Tibial artery (tissue), 4 donors: ENCODE measurements around the gene HOXA1.

Experiments used
- DNase-seq, 2 donors: peaks; one replicate each; pipeline ENCODE4 v3.0.0-alpha.2; 2019
- H3K27ac ChIP-seq, 2 donors: fragments of 200-600 bp; sonication (generic) in 1 of 2; 1 replicate in 1 of 2; 2 replicates in 1 of 2; pipeline ENCODE4 v1.5.1; 2018 to 2019; ENCODE audit warnings: mild to moderate bottlenecking in 1 of 2
- H3K27me3 ChIP-seq, 2 donors: fragments of 200-600 bp; sonication (generic) in 1 of 2; one replicate each; pipeline versions ENCODE4 v1.5.1 to v1.6.0; 2016 to 2019
- H3K36me3 ChIP-seq, 3 donors: fragments of 200-600 bp; sonication (generic) in 2 of 3; one replicate each; pipeline ENCODE4 v1.5.1; 2016 to 2019; ENCODE audit warnings: mild to moderate bottlenecking in 2 of 3
- H3K4me1 ChIP-seq, 4 donors: fragments of 200-600 bp; sonication (generic) in 2 of 4; 1 replicate in 3 of 4; 2 replicates in 1 of 4; pipeline ENCODE4 v1.5.1; 2016 to 2019
- H3K4me3 ChIP-seq, 2 donors: fragments of 200-600 bp; sonication (generic) in 1 of 2; 1 replicate in 1 of 2; 2 replicates in 1 of 2; pipeline ENCODE4 v1.5.1; 2018 to 2019; ENCODE audit warnings: mild to moderate bottlenecking in 2 of 2
- H3K9me3 ChIP-seq, 3 donors: fragments of 200-600 bp; sonication (generic) in 1 of 3; one replicate each; pipeline ENCODE4 v1.5.1; 2016 to 2019
- CTCF ChIP-seq, 2 experiments: fragments of 200-600 bp in 1 of 2; fragments of 450-650 bp in 1 of 2; IDR thresholded peaks; one replicate each; pipeline ENCODE4 v1.5.1; 2017 to 2019; ENCODE audit warnings: antibody characterized with exemption in 2 of 2, mild to moderate bottlenecking in 1 of 2, moderate library complexity in 1 of 2
- intact Hi-C: fragments of 100-400 bp; cut with DNase I; formaldehyde crosslinking; loops from one replicate; pipeline ENCODE4 v1.15.0; 2023; ENCODE audit warnings: low total_unique reads

The HOXA1 gene

DNA sequence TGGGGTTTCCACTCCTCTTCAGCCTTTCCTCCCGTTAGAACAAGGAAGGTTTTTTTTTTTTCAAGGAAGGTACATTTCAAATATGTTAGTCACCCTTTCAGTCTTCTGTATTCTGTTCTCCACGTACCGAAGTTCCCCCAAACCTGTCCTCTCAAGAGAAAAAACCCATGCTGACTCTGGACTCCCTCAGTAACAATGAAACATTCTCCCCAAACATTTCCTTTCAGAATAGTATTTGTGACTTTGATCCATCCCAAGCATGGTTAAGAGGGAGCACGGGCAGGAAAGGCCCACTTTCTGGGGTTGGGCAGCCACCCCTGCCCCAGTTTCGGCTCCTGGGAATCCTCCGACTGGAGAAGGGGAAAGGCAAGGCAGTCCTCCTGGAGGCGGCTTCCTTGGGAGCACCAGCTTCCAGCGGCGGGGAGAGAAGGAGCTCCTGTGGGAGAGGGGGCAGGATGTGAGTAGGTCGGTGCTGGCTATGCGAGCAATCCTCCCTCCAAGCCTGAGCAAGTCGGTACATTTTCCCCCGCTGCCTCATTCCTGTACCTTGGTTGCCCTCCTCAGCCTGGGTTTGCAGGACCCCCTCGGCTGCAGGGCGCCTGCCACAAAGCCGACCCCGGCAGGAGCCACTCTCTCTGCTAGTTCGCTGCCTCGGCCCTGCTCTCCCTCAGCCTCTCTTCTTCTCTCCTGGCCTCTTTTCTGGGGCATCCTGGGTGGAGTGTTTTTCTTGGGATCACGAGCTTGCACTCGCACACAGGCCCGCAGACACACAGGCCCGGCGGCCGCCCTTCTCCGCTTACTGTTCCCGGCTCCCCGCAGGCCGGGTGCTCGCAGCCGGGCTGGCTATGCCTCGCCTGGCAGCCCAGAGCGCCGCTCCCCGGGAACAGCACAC is 2.1 kb upstream of the HOXA1 start:
- Histone ChIP-seq H3K4me3 (peak overlapping the region; percentile 80 to 83), H3K36me3 (no peaks in the 10 kb centered on the region), H3K27ac (peak overlapping the region; percentile 43 to 81), H3K27me3 (no peaks in the 10 kb centered on the region), H3K9me3 (no peaks in the 10 kb centered on the region), H3K4me1 (peaks cover 0 to 23% (median 18%) of the 10 kb centered on the region in 4 donors)
- no peak for TF ChIP-seq CTCF (IDR thresholded peaks at IDR 0.05)
- DNase-seq: no peak
- intact Hi-C loops: loop anchor here (5.0 to 10.0 kb wide), 2 partner anchors 44 to 1233 kb away; partner anchors contain the start of gene HOXA5

- intact Hi-C loops: loop anchor here (5.0 to 10.0 kb wide), 2 partner anchors 45 to 1232 kb away; partner anchors contain the start of gene HOXA5
- Histone ChIP-seq H3K9me3 (no peaks in the 10 kb centered on the region), H3K4me3 (peak overlapping the region; percentile 80 to 83), H3K27ac (peak overlapping the region; percentile 80 to 81), H3K36me3 (no peaks in the 10 kb centered on the region), H3K27me3 (no peaks in the 10 kb centered on the region), H3K4me1 (peaks cover 0 to 23% (median 18%) of the 10 kb centered on the region in 4 donors)
- no peak for TF ChIP-seq CTCF (IDR thresholded peaks at IDR 0.05)
- DNase-seq: no peak
Observed at GRCh38 chr7:27096768-27097514, 1.1 kb upstream of the HOXA1 start.

- TF ChIP-seq CTCF (IDR thresholded peaks at IDR 0.05): no peak
- no peak overlapping the region for H3K27ac ChIP-seq
- H3K4me1 ChIP-seq: peaks cover 0 to 23% (median 18%) of the 10 kb centered on the region in 4 donors
- DNase-seq: no peak
- no peaks in the 10 kb centered on the region for H3K27me3 ChIP-seq
- H3K9me3 ChIP-seq: no peaks in the 10 kb centered on the region
- intact Hi-C loops: loop anchor here (5.0 to 10.0 kb wide), 2 partner anchors 47 to 1230 kb away; partner anchors contain the start of gene HOXA5
- peak overlapping the region; percentile 80 to 83 for H3K4me3 ChIP-seq
- H3K36me3 ChIP-seq: no peaks in the 10 kb centered on the region
Observed at GRCh38 chr7:27095050-27095896, 527 bp downstream of the HOXA1 start.

DNA sequence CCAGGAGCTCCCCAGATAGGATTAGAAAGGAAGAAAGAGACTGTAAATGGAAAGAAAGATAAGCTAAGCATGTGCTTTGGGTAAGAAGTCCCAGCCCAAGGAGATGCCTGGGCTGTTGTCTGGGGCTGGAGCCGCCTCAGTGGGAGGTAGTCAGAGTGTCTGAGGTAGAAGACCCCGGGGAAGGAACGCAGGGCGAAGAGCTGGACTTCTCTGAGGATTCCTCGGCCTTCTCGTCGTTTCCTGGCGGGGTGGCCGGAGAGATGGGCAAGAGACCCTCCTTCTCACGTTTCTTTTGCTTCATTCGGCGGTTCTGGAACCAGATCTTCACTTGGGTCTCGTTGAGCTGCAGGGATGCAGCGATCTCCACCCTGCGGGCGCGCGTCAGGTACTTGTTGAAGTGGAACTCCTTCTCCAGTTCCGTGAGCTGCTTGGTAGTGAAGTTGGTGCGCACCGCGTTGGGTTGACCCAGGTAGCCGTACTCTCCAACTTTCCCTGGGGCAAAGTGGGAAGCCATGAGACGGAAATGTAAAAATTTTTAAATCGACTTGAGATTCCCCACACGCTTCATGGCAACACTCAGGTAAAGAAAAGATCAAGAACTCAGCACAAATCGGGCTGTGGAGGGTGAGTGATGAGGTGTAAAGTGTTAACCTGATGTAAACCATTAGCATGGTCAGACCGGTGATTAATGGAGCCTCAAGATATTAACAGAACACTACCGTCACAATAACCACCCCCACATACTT is 1.3 kb downstream of the HOXA1 start:
- intact Hi-C loops: loop anchor here (5.0 to 10.0 kb wide), 3 partner anchors 48 to 1230 kb away; partner anchors contain the start of gene HOXA5
- Histone ChIP-seq H3K27me3 (peaks cover 0 to under 1% of the 10 kb centered on the region in 2 donors), H3K36me3 (no peaks in the 10 kb centered on the region), H3K9me3 (no peaks in the 10 kb centered on the region), H3K4me3 (no peak overlapping the region), H3K4me1 (peaks cover 0 to 23% (median 18%) of the 10 kb centered on the region in 4 donors), H3K27ac (no peak overlapping the region)
- TF ChIP-seq CTCF (IDR thresholded peaks at IDR 0.05): no peak
- DNase-seq: no peak
